ENCODE data around the gene NBDY.
"Not testable (repeated sequence)": the region's sequence is repeated elsewhere in the genome, so short reads cannot be mapped to it uniquely, and the experiment has no call there.

DNA sequence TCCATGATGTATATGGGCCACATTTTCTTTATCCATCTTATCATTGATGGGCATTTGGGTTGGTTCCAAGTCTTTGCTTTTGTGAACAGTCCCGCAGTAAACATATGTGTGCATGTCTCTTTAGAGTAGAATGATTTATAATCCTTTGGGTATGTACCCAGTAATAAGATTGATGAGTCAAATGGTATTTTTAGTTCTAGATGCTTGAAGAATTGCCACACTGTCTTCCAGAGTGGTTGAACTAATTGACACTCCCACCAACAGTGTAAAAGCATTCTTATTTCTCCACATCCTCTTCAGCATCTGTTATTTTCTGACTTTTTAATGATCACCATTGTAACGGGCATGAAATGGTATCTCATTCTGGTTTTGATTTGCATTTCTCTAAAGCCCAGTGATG lies 77.1 kb downstream of the NBDY start:
- TF ChIP-seq, protein P1, sequence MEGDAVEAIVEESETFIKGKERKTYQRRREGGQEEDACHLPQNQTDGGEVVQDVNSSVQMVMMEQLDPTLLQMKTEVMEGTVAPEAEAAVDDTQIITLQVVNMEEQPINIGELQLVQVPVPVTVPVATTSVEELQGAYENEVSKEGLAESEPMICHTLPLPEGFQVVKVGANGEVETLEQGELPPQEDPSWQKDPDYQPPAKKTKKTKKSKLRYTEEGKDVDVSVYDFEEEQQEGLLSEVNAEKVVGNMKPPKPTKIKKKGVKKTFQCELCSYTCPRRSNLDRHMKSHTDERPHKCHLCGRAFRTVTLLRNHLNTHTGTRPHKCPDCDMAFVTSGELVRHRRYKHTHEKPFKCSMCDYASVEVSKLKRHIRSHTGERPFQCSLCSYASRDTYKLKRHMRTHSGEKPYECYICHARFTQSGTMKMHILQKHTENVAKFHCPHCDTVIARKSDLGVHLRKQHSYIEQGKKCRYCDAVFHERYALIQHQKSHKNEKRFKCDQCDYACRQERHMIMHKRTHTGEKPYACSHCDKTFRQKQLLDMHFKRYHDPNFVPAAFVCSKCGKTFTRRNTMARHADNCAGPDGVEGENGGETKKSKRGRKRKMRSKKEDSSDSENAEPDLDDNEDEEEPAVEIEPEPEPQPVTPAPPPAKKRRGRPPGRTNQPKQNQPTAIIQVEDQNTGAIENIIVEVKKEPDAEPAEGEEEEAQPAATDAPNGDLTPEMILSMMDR (conservative IDR thresholded peaks at IDR 0.05 in 1 of 2, IDR thresholded peaks at IDR 0.05 in 1 of 2; ENCODE audit: extremely low read depth in 1 of 2, insufficient read depth in 1 of 2, low read depth in 1 of 2, low read length in 2 of 2), result not testable (repeated sequence)
- not testable (repeated sequence) for TF ChIP-seq EZH2 (IDR thresholded peaks at IDR 0.05; ENCODE audit: borderline replicate concordance, low read length)
